CD14-positive monocyte (primary cell): ENCODE data around the gene FAT1. TPM values are rescaled to one million over a fixed set of nuclear protein-coding genes. Genes with fewer than 3 reads are reported as not detected.

Experiments
- DNase-seq, 3 donors: peaks; one replicate each; pipeline ENCODE4 v3.0.0-alpha.2; 2011 to 2022
- H2AFZ ChIP-seq: 2 replicates; pipeline ENCODE4 v1.6.0; 2012; ENCODE audit warnings: mild to moderate bottlenecking, low read depth, low read length, inconsistent platforms; ENCODE audit not compliant: insufficient read depth, poor library complexity, severe bottlenecking
- H3K27ac ChIP-seq, 2 donors: 1 replicate in 1 of 2; 2 replicates in 1 of 2; pipeline ENCODE4 v1.5.1; 2012 to 2013; ENCODE audit warnings: low read length in 2 of 2, control low read depth in 1 of 2, inconsistent platforms in 1 of 2, low read depth in 1 of 2, mild to moderate bottlenecking in 1 of 2
- H3K27me3 ChIP-seq, 2 donors: one replicate each; pipeline versions ENCODE4 v1.6.0 to v1.6.1; 2011 to 2013; ENCODE audit warnings: low read length in 2 of 2; ENCODE audit not compliant: control insufficient read depth in 2 of 2, insufficient read depth in 2 of 2
- H3K36me3 ChIP-seq, 2 donors: replicated peaks in 1 of 2; 1 replicate in 1 of 2; 2 replicates in 1 of 2; pipeline versions ENCODE4 v1.5.1 to v1.6.1; 2012 to 2013; ENCODE audit warnings: low read length in 2 of 2, control low read depth in 1 of 2, inconsistent platforms in 1 of 2, mild to moderate bottlenecking in 1 of 2; ENCODE audit not compliant: insufficient read depth in 2 of 2, control insufficient read depth in 1 of 2
- H3K4me1 ChIP-seq, 2 donors: 1 replicate in 1 of 2; 2 replicates in 1 of 2; pipeline versions ENCODE4 v1.5.1 to v1.6.1; 2012 to 2013; ENCODE audit warnings: low read length in 2 of 2, control low read depth in 1 of 2, inconsistent platforms in 1 of 2, mild to moderate bottlenecking in 1 of 2, moderate library complexity in 1 of 2; ENCODE audit not compliant: insufficient read depth in 2 of 2, control insufficient read depth in 1 of 2
- H3K4me2 ChIP-seq: replicated peaks from 2 replicates; pipeline ENCODE3; 2012; ENCODE audit warnings: low read length, moderate library complexity, mild to moderate bottlenecking; ENCODE audit not compliant: poor library complexity, severe bottlenecking; ENCODE audit errors: extremely low read depth
- H3K4me3 ChIP-seq, 3 experiments: fragments of 200-600 bp in 1 of 3; sonication (generic) in 1 of 3; replicated peaks in 1 of 3; 1 replicate in 2 of 3; 2 replicates in 1 of 3; pipeline ENCODE4 v1.5.1; 2011 to 2013; ENCODE audit warnings: low read length in 3 of 3, mild to moderate bottlenecking in 3 of 3, control low read depth in 2 of 3, low read depth in 2 of 3, inconsistent platforms in 1 of 3, moderate library complexity in 1 of 3
- H3K79me2 ChIP-seq: 2 replicates; pipeline ENCODE4 v1.6.0; 2012; ENCODE audit warnings: mild to moderate bottlenecking, control low read depth, inconsistent platforms, low read length, moderate library complexity; ENCODE audit not compliant: insufficient read depth
- H3K9ac ChIP-seq: 2 replicates; pipeline ENCODE4 v1.6.0; 2017; ENCODE audit warnings: low read length, mild to moderate bottlenecking; ENCODE audit not compliant: insufficient read depth, poor library complexity, severe bottlenecking
- H3K9me3 ChIP-seq, 2 donors: replicated peaks in 1 of 2; 1 replicate in 1 of 2; 2 replicates in 1 of 2; pipeline versions ENCODE4 v1.5.1 to v1.6.1; 2012 to 2013; ENCODE audit warnings: low read length in 2 of 2, control low read depth in 1 of 2; ENCODE audit not compliant: control insufficient read depth in 1 of 2, insufficient read depth in 1 of 2
- H4K20me1 ChIP-seq: 2 replicates; pipeline ENCODE4 v1.6.0; 2012; ENCODE audit warnings: mild to moderate bottlenecking, low read length, control low read depth, moderate library complexity; ENCODE audit not compliant: insufficient read depth
- H3K27ac Mint-ChIP-seq, 7 donors: one replicate each; pipeline ENCODE4 v1.8.0; 2020; ENCODE audit warnings: mild to moderate bottlenecking in 7 of 7, mixed read lengths in 7 of 7, moderate library complexity in 6 of 7, inconsistent platforms in 2 of 7
- H3K27me3 Mint-ChIP-seq, 3 donors: one replicate each; pipeline ENCODE4 v1.8.0; 2021 to 2022; ENCODE audit warnings: low read depth in 3 of 3, mild to moderate bottlenecking in 3 of 3, mixed read lengths in 3 of 3, moderate library complexity in 3 of 3, inconsistent platforms in 1 of 3
- H3K36me3 Mint-ChIP-seq, 2 donors: one replicate each; pipeline ENCODE4 v1.8.0; 2020; ENCODE audit warnings: mixed read lengths in 2 of 2, inconsistent platforms in 1 of 2, mild to moderate bottlenecking in 1 of 2
- H3K4me1 Mint-ChIP-seq: one replicate; pipeline ENCODE4 v1.8.0; 2020; ENCODE audit warnings: mild to moderate bottlenecking, mixed read lengths
- H3K4me3 Mint-ChIP-seq, 2 donors: one replicate each; pipeline ENCODE4 v1.8.0; 2020; ENCODE audit warnings: mild to moderate bottlenecking in 2 of 2, mixed read lengths in 2 of 2, moderate library complexity in 1 of 2
- H3K9me3 Mint-ChIP-seq, 7 donors: one replicate each; pipeline ENCODE4 v1.8.0; 2020 to 2022; ENCODE audit warnings: mixed read lengths in 7 of 7, mild to moderate bottlenecking in 6 of 7, moderate library complexity in 6 of 7, inconsistent platforms in 2 of 7
- WGBS: methylation state at CpG from one replicate; pipeline ENCODE4 v1.1.5; 2013; ENCODE audit warnings: missing lambda C conversion rate; ENCODE audit not compliant: insufficient coverage; 5-methylcytosine and 5-hydroxymethylcytosine counted together
- intact Hi-C, 2 donors: fragments of 100-400 bp; cut with micrococcal nuclease; formaldehyde crosslinking; loops; one replicate each; pipeline versions ENCODE4 v1.15.0 to v1.15.1; 2023
- polyA plus RNA-seq, 3 donors: library from polyadenylated mRNA; depleted of rRNA in 1 of 3; unstranded in 2 of 3; stranded (reverse) in 1 of 3; fragments of 300-500 nt in 2 of 3; fragments of >200 nt in 1 of 3; fragmentation: Illumina TruSeq in 2 of 3; gene quantifications; 1 replicate in 2 of 3; 2 replicates in 1 of 3; pipeline ENCODE4 v1.2.3, GENCODE V29; 2012 to 2021
- TF ChIP-seq, protein P1 (sequence below): fragments of 200-600 bp; IDR thresholded peaks from one replicate; pipeline ENCODE4 v1.8.0; 2022; ENCODE audit warnings: antibody characterized with exemption, mild to moderate bottlenecking

The FAT1 gene
- polyA plus RNA-seq, 3 donors: not detected

DNA sequence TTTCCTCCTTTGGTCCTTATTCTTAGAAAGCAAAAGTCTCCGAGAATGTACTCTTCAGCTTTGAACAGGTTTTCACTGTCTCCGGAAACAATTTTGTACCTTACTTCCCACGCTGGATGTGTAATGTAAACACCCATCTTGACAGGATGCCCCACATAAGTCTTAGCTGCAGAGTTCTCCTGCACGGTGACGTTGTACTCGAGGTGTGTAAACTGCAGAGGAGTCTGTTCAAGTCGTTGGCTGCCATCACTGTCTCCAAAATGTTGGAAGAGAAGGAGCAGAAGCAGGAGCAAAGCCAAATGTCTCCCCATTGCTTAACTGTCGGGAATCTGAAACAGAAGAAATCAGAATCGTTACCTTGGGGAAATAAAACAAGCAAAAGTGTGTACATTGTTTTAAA is 14.1 kb downstream of the FAT1 start:
- no peaks in the 10 kb centered on the region for H4K20me1 ChIP-seq
- TF ChIP-seq, protein P1, sequence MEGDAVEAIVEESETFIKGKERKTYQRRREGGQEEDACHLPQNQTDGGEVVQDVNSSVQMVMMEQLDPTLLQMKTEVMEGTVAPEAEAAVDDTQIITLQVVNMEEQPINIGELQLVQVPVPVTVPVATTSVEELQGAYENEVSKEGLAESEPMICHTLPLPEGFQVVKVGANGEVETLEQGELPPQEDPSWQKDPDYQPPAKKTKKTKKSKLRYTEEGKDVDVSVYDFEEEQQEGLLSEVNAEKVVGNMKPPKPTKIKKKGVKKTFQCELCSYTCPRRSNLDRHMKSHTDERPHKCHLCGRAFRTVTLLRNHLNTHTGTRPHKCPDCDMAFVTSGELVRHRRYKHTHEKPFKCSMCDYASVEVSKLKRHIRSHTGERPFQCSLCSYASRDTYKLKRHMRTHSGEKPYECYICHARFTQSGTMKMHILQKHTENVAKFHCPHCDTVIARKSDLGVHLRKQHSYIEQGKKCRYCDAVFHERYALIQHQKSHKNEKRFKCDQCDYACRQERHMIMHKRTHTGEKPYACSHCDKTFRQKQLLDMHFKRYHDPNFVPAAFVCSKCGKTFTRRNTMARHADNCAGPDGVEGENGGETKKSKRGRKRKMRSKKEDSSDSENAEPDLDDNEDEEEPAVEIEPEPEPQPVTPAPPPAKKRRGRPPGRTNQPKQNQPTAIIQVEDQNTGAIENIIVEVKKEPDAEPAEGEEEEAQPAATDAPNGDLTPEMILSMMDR: no peak
- H3K4me1 ChIP-seq: no peaks in the 10 kb centered on the region

DNA sequence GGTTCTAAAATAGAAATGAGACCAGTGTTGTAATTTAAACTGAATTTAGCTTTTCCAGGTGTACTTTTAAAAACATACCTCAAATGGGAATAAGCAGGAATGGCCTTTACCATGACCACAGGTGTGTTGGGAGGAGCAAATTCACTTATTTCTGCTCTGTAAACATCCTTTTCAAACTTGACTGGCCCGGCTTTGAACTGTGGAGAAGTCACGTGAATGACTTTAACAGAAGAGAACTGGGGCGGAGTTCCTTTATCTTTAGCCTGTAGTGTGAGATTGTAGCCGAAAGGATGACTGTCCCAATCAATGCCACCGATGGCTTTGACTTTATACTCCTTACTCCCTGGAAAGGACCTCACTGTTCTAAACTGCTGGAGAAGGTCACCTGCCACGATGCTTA is 15.1 kb downstream of the FAT1 start:
- Mint-ChIP-seq H3K9me3 (peaks cover 0 to 9% (median 4%) of the 10 kb centered on the region in 7 donors), H3K4me3 (no peak overlapping the region), H3K27me3 (peaks cover 0 to 2% (median 0%) of the 10 kb centered on the region in 3 donors), H3K4me1 (no peaks in the 10 kb centered on the region), H3K36me3 (no peaks in the 10 kb centered on the region), H3K27ac (peak overlapping the region in 1 of 7 donors; percentile 6)
- Histone ChIP-seq H4K20me1 (no peaks in the 10 kb centered on the region), H3K27ac (no peak overlapping the region), H2AFZ (no peak overlapping the region), H3K36me3 (no peaks in the 10 kb centered on the region), H3K4me3 (no peak overlapping the region), H3K9ac (no peak overlapping the region), H3K27me3 (no peaks in the 10 kb centered on the region), H3K9me3 (peaks cover 0 to 2% of the 10 kb centered on the region in 2 donors), H3K4me2 (no peak overlapping the region), H3K79me2 (no peaks in the 10 kb centered on the region), H3K4me1 (no peaks in the 10 kb centered on the region)
- 93% methylated on average over 1 of the region's 6 CpGs for WGBS
- TF ChIP-seq, protein P1: no peak
- intact Hi-C loops: no loop called here
- no peak for DNase-seq

More for the DNA sequence above, 14.1 kb downstream of the FAT1 start:
- Histone ChIP-seq H3K4me3 (no peak overlapping the region), H3K9me3 (peaks cover 0 to 7% of the 10 kb centered on the region in 2 donors), H3K4me2 (no peak overlapping the region), H2AFZ (no peak overlapping the region), H3K27me3 (no peaks in the 10 kb centered on the region), H3K9ac (no peak overlapping the region), H3K36me3 (no peaks in the 10 kb centered on the region), H3K27ac (no peak overlapping the region), H3K79me2 (no peaks in the 10 kb centered on the region)
- Mint-ChIP-seq H3K27me3 (peaks cover 0 to 5% (median 0%) of the 10 kb centered on the region in 3 donors), H3K4me3 (no peak overlapping the region), H3K4me1 (no peaks in the 10 kb centered on the region), H3K36me3 (no peaks in the 10 kb centered on the region), H3K9me3 (peaks cover 5 to 16% (median 7%) of the 10 kb centered on the region in 7 donors), H3K27ac (no peak overlapping the region)
- intact Hi-C loops: no loop called here
- no peak for DNase-seq
- 89% methylated on average over 5 of the region's 9 CpGs for WGBS
